Ovary (tissue), 3 donors: Measurements from ENCODE around the gene E2F4.

Source experiments
- CTCF ChIP-seq, 3 donors: fragments of 450-650 bp in 2 of 3; fragments of 200-600 bp in 1 of 3; IDR thresholded peaks; one replicate each; pipeline versions ENCODE4 v1.5.1 to v1.8.0; 2016 to 2022; ENCODE audit warnings: antibody characterized with exemption in 3 of 3, mild to moderate bottlenecking in 1 of 3
- EP300 ChIP-seq: sonication (generic); formaldehyde crosslinking; IDR thresholded peaks from one replicate; pipeline ENCODE4 v1.6.1; 2017; ENCODE audit warnings: antibody characterized with exemption
- POLR2A ChIP-seq: fragments of 450-650 bp; IDR thresholded peaks from one replicate; pipeline ENCODE4 v1.6.1; 2017; ENCODE audit warnings: antibody characterized with exemption, mild to moderate bottlenecking, moderate library complexity
- donor health status: DM: no; HTN: no; CAD: no.

- TF ChIP-seq CTCF (IDR thresholded peaks at IDR 0.05) (no peak), EP300 (no peak), POLR2A (no peak)
Observed at GRCh38 chr16:67208154-67208896, 16.4 kb downstream of the E2F4 start.
